Skin epidermis (tissue), 12 donors: ENCODE data around the gene TENM3.
"Not testable (repeated sequence)": the region's sequence is repeated elsewhere in the genome, so short reads cannot be mapped to it uniquely, and the experiment has no call there.

Experiments
- H3K27ac ChIP-seq, 21 experiments: fragments of 200-600 bp; sonication (generic) in 11 of 21; one replicate each; pipeline ENCODE4 v1.5.0; 2020; ENCODE audit warnings: mild to moderate bottlenecking in 3 of 21, inconsistent platforms in 2 of 21, moderate library complexity in 2 of 21
- H3K4me3 ChIP-seq, 7 experiments: fragments of 200-600 bp; sonication (generic) in 2 of 7; one replicate each; pipeline ENCODE4 v1.5.0; 2020; ENCODE audit warnings: inconsistent platforms in 2 of 7, mild to moderate bottlenecking in 2 of 7, moderate library complexity in 1 of 7

TENM3 gene

DNA sequence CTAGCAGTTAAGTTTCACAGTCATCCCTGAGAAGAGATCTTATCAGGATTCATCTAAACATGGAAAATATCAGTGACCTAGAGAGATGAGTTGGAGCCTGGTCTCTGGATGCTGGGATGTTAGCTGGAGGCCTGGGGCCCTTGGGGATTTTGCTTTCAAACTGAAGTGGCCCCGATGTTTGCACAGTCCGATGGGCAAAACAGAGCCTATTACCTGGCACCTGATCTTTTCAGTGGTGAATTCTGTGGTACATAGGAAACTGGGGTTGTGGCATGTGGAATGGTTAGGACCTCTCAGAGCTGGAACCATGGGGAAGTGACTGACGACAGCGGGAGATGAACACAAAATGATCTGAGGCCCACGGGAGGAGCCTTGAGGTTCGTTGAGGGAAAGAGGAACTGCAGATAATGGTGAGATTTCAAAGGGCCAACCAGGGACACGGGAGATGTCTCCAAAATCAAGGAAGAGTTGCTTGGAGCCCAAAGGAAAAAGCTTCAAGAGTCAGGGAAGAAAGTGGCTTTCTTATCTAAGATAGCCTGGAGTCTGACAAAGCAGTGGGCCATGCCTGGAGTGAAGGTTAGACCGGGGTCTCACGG lies 17.8 kb upstream of the TENM3 start:
- Histone ChIP-seq H3K27ac (no peak overlapping the region), H3K4me3 (no peak overlapping the region)

- Histone ChIP-seq H3K27ac (no peak overlapping the region), H3K4me3 (no peak overlapping the region)
Measured at GRCh38 chr4:182227611-182228010, 15.6 kb upstream of the TENM3 start.

- H3K4me3 ChIP-seq, result no peak overlapping the region
- H3K27ac ChIP-seq, result no peak overlapping the region
Measured at GRCh38 chr4:182228991-182229577, 14.1 kb upstream of the TENM3 start.

DNA sequence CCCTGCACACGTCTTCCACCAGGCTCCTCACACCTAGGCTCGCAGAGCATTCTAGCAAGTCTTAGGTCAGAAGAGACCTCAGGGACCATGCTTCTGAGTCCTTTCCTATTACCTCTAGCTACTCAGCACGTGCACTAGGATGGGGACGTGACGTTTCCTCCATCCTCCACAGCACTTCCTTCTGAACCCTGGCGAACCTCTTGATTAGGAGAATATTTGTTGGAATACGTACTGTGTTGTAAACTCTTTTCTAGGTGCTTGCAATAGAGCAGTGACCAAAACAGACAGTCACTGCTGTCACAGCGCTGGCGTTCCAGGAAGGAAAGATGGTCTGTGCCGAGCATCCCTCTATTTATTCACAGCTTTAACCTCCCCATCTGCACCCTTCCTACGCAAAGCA lies 12.9 kb upstream of the TENM3 start:
- Histone ChIP-seq H3K27ac (no peak overlapping the region), H3K4me3 (no peak overlapping the region)

GRCh38 chr4:182231080-182231479 lies 12.1 kb upstream of the TENM3 start:
- Histone ChIP-seq H3K4me3 (no peak overlapping the region), H3K27ac (no peak overlapping the region)

- no peak overlapping the region for H3K27ac ChIP-seq
Measured at GRCh38 chr4:182231496-182231895, 11.7 kb upstream of the TENM3 start.

DNA sequence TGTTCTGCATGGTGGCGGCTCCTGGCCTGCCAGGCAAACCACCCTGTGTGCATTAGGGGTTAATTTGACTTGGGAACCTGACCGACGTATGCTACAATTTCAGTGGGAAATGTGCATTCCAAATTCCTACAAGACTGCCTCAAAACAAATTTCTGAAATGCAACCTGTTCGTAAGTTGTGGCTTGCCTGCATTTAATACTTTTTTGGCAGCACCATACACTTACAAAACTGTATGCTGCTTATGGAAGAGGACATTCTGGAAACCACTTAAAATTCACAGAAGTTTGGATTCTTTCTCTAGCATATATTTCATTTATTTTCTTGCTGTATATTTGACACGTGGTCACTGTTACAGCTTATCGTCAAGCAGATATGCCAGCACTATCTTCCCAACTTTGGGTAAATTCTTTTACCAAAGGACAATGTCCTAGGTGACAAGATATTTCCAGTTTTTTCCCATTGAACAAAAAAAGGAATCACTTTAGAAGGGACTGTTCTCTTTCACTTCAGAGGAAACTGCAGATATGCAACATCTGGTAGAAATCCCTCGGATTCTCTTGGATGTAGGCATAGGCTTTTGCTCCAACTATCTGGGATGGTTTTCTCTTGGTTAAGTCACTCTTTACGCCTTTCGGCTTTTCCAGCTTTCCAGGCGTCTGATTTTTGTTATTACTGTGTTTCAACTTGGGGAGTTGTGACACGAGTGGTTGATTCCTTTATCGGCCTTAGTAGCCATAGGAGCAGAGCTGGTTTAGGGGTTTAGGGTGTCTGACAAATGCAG lies 9.7 kb upstream of the TENM3 start:
- Histone ChIP-seq H3K27ac (no peak overlapping the region), H3K4me3 (no peak overlapping the region)

More at GRCh38 chr4:182231496-182231895, 11.7 kb upstream of the TENM3 start:
- no peak overlapping the region for H3K4me3 ChIP-seq

DNA sequence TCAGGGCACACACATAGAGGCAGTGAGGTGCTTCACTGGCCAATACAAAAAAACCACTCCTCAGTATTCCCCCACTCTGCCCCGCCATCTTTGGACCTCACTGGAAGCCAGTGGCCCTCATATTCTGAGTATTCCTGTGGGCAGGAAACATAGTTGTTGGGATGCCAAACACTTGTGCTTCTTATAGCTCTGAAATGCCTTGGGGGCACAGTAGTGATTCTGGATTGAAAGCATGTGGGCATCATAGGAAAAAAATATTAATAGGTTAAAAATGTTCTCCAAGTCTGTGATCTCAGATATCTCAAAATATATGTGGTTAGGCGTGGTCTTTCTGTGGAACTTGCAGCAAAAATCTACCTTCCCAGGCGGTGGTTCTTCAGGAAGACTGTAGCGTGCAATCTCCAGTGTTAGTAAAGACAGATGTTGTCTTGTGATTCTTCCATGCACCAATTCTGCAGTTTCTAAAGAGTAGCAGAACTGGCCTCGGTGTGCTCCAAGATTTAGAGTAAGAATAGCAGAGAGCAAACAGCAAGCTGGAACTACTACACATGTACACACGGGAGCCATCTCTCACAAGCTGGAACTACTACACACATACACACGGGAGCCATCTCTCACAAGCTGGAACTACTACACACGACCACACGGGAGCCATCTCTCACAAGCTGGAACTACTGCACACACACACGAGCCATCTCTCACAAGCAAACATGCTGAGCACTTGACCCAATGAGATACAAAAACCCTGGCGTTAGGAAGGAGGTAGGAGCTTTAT lies 8.0 kb upstream of the TENM3 start:
- H3K4me3 ChIP-seq, result no peak overlapping the region
- H3K27ac ChIP-seq, result no peak overlapping the region

DNA sequence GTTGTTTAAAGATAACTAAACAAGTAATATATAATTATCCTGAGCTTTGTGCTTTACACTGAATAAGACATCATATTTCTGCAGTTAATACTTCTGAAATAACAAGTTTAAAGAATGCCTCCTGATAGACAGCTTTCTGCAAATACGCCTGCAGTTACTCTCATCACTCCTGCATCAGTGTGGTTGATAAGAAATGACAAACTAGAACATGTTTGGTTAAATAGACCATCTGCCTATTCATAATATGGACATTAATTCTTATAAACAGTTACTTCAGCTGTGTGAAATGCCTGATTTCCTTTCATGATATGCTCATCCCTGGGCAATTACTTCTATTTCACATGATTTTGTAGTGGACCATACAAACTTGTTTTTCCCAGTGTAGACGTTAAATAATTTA lies 7.0 kb upstream of the TENM3 start:
- no peak overlapping the region for H3K4me3 ChIP-seq
- H3K27ac ChIP-seq, result no peak overlapping the region

DNA sequence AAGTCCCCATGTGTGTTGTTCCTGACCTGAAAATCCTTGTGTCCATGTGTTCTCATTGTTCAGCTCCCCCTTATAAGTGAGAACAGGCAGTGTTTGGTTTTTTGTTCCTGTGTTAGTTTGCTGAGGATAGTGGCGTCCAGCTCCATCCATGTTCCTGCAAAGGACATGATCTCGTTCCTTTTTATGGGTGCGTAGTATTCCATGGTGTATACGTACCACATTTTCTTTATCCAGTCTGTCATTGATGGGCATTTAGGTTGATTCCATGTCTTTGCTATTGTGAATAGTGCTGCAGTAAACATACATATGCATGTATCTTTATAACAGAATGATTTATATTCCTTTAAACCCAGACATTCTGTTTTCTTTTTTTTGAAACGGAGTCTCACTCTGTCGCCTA lies 6.2 kb upstream of the TENM3 start:
- H3K27ac ChIP-seq, H3K4me3 ChIP-seq: not testable (repeated sequence)

DNA sequence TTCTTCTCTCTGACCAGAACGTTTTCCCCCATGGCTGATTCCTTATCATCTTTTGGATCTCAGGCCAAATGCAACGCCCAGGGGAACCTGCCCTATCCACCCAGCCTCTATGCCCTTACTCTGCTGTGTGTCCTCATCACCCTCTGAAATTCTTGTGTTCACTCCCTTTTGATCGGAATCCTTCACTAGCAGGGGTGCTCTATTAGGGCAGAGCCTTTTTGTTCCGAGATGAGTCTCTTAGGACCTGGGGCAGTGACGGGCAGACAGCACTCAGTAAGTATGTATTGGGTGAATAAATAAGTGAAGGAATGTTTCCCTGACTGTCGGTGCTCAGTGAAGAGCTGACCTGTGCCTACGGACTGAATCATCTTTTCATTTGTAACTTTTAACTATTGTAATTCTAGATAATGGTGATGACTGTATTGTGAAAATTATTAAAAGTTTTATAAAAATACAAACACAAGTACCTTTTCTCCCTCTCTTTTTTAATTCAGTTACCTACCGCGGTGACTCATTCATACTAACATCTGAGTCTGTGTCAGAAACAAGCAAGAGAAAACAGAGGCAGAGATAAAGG lies 4.8 kb upstream of the TENM3 start:
- H3K4me3 ChIP-seq, result no peak overlapping the region
- H3K27ac ChIP-seq, result no peak overlapping the region

GRCh38 chr4:182240161-182241130 lies 2.8 kb upstream of the TENM3 start:
- no peak overlapping the region for H3K4me3 ChIP-seq
- no peak overlapping the region for H3K27ac ChIP-seq

GRCh38 chr4:182242260-182242659 lies 942 bp upstream of the TENM3 start:
- H3K4me3 ChIP-seq, H3K27ac ChIP-seq: not testable (repeated sequence)

DNA sequence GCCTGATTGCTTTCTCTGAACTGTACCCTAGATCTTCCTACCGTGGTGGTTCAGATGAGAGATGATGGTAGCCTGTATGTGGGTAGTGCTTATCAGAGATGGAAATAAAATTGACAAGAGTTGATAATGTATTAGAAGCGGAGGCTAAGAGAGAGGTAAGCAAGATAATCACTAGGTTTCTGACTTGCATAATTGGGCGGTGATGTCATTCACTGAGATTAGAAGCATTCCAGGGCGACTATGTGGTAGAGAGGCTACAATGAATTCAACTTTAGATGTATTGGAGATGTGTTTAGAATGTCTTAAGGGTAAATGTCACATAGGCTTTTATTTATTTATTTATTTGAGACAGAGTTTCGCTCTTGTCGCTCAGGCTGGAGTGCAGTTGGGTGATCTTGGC lies 415 bp upstream of the TENM3 start:
- Histone ChIP-seq H3K4me3 (no peak overlapping the region), H3K27ac (no peak overlapping the region)

DNA sequence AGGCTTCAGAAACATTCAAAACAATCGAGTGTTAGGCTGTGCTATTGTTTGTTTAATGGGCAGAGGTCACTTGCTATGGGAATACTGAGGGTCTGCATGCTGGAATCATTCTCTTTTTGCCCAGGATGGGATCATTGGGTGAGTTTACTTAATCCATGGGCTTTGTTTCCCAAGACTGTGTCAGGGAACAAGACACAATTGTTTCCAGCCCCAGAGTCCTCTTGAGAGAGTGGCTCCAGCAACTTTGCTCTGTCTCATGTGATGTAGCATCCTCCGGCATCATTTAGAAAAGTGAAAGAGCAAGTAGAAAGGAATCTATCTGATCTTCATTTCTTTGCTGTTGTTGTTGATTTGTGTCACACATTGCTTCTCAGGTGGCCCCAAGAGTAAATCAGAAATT lies 1.8 kb downstream of the TENM3 start:
- Histone ChIP-seq H3K4me3 (no peak overlapping the region), H3K27ac (no peak overlapping the region)

GRCh38 chr4:182245541-182246215 lies 2.5 kb downstream of the TENM3 start:
- Histone ChIP-seq H3K4me3 (no peak overlapping the region), H3K27ac (no peak overlapping the region)

- H3K4me3 ChIP-seq, result no peak overlapping the region
- H3K27ac ChIP-seq, result no peak overlapping the region
Measured at GRCh38 chr4:182246401-182247205, 3.4 kb downstream of the TENM3 start.

- H3K27ac ChIP-seq, result no peak overlapping the region
- H3K4me3 ChIP-seq, result no peak overlapping the region
Measured at GRCh38 chr4:182248295-182248694, 5.1 kb downstream of the TENM3 start.
